HG03558 (cell line): ENCODE results near the gene ITGA1.
"Not testable (repeated sequence)": the region's sequence is repeated elsewhere in the genome, so short reads cannot be mapped to it uniquely, and the experiment has no call there.

ENCODE experiments used
- ATAC-seq: cut with Tn5 transposase; IDR thresholded peaks from one replicate; pipeline ENCODE4 v1.9.1; 2021; ENCODE audit warnings: moderate number of reproducible peaks; ENCODE audit not compliant: unreplicated experiment; ENCODE audit errors: extremely low read depth

ITGA1 gene

GRCh38 chr5:52856564-52856963 is 68.8 kb downstream of the ITGA1 start:
- peak; percentile 83 for ATAC-seq

- ATAC-seq = no peak
Measured at GRCh38 chr5:52859628-52860027, 71.9 kb downstream of the ITGA1 start.

- no peak for ATAC-seq
Measured at GRCh38 chr5:52861368-52861767, 73.7 kb downstream of the ITGA1 start.

DNA sequence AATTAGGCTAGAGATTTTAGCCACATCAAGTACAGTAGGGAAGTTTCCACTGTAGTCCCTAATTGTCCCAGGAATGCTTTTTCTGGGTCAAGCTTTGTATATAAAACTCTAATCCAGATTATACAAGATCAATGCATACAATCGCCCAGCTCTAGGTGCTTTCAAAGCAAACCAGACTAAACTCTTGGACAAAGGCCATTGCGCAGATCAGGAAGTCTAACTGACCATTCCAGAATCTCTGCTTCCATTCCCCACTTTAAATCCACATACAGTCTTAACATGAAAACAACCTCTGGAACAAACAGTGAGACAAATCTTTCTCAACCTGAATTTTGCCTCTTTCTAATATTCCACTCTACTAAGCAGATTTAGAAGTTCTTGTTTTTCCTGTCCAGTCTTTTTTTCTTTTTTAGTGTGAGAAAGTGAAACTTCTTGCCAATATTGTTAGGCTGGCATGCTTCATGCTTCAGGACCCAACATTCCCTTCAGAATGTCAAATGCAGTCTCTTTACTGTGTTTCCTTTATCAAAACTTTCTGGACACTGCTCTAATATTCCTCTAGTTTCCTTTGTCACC is 76.1 kb downstream of the ITGA1 start:
- no peak for ATAC-seq

DNA sequence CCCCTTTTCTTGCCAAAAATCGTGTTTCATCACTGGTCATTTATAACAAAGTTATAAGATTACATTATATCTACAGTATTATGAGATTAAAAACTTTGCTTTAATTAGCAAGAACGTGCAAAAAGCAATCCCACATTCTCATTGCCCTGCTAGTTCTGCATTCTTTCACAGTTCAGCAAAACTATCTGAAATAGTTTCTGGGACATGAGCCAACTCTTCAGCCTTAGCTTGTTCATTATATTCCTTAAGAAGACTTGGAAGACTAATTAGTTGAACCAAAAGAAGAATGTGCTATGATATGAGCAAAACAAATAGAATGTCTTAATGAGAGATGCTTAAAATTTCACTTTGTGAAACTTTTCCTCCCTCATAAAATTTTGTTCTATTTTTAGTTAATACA is 76.7 kb downstream of the ITGA1 start:
- ATAC-seq = no peak

DNA sequence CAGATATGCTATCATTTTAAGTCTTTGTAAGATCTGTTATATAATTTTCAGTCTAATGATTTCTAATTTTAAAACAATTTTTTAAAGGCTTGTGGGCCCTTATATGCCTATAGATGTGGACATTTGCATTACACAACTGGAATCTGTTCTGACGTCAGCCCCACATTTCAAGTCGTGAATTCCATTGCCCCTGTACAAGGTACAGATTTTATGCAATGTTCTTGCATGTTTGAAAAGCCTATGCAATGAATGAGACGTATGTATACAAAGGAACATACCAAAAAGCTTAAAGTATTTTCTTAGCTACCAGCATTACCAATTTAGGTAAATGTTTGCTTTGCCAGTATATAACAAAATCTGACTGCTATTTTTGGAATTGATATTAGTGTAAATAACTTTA is 77.2 kb downstream of the ITGA1 start:
- no peak for ATAC-seq

DNA sequence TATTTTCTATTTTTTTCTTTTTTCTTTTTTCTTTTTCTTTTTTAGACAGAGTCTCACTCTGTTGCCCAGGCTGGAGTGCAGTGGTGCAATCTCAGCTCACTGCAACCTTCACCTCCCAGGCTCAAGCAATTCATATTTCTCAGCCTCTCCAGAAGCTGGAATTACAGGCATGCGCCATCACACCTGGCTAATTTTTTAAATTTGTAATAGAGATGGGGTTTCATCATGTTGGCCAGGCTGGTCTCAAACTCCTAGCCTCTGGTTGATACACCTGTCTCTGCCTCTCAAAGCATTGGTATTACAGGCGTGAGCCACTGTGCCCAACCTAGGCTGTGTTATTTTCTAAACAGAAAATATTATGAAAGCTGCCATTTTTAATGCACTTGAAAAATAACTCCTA is 78.3 kb downstream of the ITGA1 start:
- ATAC-seq = not testable (repeated sequence)

DNA sequence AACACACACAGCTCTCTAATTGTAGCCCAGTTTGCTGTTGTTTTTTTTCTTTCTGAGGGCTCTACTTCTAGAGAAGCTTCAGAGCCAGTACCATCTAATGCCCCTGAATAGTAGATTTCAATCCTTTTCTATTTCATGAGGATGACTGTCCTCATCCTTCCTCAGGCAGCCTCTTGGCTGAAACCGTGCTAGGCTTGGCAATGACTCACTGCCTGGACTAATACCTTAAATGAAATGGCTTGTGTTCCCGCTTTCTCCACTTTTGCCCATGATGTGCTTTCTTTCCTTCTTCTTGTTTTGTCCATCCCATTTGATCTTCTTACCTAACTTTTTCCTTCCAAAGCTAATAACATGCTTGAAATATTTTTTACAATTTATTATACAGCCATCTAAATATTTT is 80.1 kb downstream of the ITGA1 start:
- ATAC-seq = no peak

DNA sequence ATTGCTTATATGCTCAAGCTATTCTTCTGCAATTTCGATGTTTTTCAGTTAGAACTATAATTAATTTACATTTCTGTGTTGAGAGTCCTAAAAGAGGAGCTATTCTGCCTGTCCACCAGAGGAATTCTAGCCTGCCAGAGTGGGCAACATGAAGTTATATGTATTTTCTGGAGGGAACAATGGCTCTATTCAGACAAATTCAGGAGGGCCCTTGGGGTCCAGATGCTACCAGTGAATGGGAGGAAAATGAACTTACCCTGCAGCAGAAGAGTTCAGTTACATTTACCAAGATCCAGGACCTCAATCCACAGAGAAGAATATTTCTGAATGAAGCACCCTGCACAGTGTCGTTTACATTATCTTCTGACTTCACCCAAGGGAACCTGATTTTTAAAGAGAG is 80.7 kb downstream of the ITGA1 start:
- no peak for ATAC-seq

DNA sequence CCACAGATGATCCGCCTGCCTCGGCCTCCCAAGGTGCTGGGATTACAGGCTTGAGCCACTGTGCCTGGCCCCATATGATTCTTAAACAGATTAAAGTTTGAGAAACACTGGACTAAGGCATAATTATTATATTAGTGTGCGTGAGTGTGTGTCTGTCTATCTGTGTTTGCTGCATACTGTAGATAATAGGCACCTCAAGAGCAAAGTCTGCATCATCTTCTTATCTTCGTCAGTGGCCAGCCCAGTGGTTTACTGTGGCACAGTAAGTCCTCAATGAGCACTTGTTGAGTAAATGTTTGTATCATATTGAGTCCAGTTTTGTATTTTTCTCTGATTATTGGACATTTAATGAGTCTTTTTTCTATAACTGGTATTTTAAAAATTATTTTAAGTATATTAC is 81.7 kb downstream of the ITGA1 start:
- no peak for ATAC-seq

DNA sequence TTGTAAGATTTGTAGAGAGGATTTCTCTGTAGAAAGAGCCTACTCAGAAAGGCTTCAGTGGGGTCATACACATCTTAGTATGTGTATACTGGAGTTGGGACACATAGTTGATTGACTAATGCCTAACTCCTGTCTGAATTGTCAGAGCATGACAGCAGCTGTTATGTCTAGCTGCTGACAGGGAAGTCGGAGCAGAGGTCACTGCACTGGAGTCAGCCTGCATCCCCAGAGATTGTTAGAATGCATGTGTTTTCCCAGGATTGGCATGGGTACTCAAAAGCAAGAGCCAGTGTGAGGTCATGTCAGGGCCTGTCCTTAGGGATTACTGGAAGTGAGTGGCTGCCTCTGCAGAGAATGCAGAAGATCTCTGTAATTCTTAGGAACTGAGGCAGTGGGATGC is 82.7 kb downstream of the ITGA1 start:
- no peak for ATAC-seq

- no peak for ATAC-seq
Measured at GRCh38 chr5:52875827-52876226, 88.1 kb downstream of the ITGA1 start.

GRCh38 chr5:52876456-52876855 is 88.7 kb downstream of the ITGA1 start:
- ATAC-seq = no peak

GRCh38 chr5:52878656-52879055 is 90.9 kb downstream of the ITGA1 start:
- ATAC-seq = no peak

GRCh38 chr5:52880541-52880940 is 92.8 kb downstream of the ITGA1 start:
- no peak for ATAC-seq

DNA sequence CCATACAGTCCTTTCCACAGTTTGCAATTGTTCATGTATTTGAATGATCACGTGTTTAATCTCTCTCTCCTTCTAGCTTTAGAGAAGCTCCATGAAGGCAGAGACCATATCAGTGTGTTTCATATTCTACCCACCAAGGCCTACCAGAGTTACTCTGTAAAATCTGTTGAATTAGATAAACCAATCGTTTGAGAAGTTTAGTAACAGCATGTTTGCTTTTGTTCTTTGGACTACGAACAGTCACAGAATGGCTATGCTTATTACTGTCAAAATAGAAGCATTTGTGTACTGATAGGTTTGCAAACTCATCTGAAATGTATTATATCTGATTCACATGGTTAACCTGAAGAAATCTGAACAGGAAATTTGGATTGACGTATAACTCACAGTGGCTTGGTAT is 93.8 kb downstream of the ITGA1 start:
- ATAC-seq = no peak

GRCh38 chr5:52883110-52883509 is 95.4 kb downstream of the ITGA1 start:
- no peak for ATAC-seq

DNA sequence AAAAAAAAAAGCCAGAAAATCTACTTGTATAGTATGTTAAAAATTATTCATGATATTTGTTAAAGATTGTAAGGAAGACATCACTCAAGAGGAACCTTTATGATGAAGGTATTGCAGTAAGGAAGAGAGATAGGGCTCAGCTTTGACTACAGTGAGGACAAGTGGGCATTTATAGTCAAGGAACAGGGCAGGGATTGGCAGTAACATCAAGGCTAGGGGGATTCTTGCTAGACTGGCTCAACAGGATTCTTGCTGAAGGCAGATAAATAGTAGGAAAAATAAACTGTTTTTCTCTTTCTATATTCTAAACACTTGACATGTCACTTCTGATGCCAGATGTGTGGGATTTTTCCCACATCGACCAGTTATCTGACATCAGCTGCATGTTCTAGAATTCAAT is 96.7 kb downstream of the ITGA1 start:
- no peak for ATAC-seq

GRCh38 chr5:52885614-52886013 is 97.9 kb downstream of the ITGA1 start:
- no peak for ATAC-seq

DNA sequence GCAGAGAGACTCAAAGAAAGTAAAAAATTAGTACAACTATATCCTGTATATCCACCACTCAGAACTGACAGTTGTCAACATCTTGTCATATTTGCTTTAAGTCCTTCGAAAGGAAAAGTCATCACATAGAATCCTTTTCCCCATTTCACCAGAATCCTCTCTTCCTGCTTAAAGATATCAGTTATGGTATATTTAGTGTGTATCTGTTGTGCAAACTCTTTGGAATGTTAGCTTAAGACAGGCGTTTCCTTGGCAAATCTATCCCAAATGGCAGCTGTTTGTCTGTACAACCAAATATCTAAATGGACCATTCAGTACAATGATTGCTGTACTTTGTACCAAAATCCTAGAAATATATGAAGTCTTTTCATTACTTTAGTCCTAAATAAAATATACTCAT is 98.5 kb downstream of the ITGA1 start:
- no peak for ATAC-seq

DNA sequence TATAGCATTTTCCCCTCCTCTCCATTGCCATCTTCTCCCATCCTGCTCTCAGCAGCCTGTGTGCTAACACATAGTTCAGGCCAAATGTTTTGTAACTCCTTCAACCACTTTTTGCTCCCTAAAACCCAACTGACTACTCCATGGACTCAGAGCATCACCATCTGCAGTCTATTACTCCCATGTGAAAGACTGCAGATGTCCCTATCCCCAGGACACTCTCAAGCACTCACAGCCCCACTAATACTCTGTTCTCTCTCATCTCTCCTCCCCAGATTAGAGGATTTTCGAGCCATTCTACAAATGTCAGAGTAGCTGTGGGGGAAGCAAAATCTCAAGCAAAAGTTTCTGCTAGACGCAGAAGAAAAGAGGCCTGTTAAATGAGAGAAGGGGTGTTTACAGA is 99.3 kb downstream of the ITGA1 start:
- no peak for ATAC-seq

- ATAC-seq = no peak
Measured at GRCh38 chr5:52888363-52888762, 100.6 kb downstream of the ITGA1 start.
